Measurements from ENCODE around the gene CYP3A4.
"Not testable (repeated sequence)": the region's sequence is repeated elsewhere in the genome, so short reads cannot be mapped to it uniquely, and the experiment has no call there.

CYP3A4 gene

GRCh38 chr7:99784007-99784406 is at the start of gene CYP3A4:
Gene CYP3A4, minus strand, starts transcription at chr7:99784184. Its CDS starts 103 bp downstream, at chr7:99784081.
- DNase-seq (ENCODE audit: low spot score) = no peak

GRCh38 chr7:99833289-99833877 is 49.4 kb upstream of the CYP3A4 start:
- no peak for DNase-seq (ENCODE audit: low spot score)

- no peak for DNase-seq (ENCODE audit: low spot score)
Observed at GRCh38 chr7:99831595-99831994, 47.6 kb upstream of the CYP3A4 start.

- DNase-seq (ENCODE audit: low spot score) = peak; percentile 49
Observed at GRCh38 chr7:99829524-99830160, 45.7 kb upstream of the CYP3A4 start.

GRCh38 chr7:99828811-99829210 is 44.8 kb upstream of the CYP3A4 start:
- no peak for DNase-seq (ENCODE audit: low spot score)

- peak; percentile 35 for DNase-seq (ENCODE audit: low spot score)
Observed at GRCh38 chr7:99827040-99827778, 43.2 kb upstream of the CYP3A4 start.

- DNase-seq (ENCODE audit: low spot score) = no peak
Observed at GRCh38 chr7:99825873-99826272, 41.9 kb upstream of the CYP3A4 start.

GRCh38 chr7:99825452-99825851 is 41.5 kb upstream of the CYP3A4 start:
- DNase-seq (ENCODE audit: low spot score) = no peak

GRCh38 chr7:99824091-99824490 is 40.1 kb upstream of the CYP3A4 start:
- DNase-seq (ENCODE audit: low spot score) = no peak

- DNase-seq (ENCODE audit: low spot score) = no peak
Observed at GRCh38 chr7:99822731-99823718, 39.0 kb upstream of the CYP3A4 start.

- no peak for DNase-seq (ENCODE audit: low spot score)
Observed at GRCh38 chr7:99820408-99821027, 36.5 kb upstream of the CYP3A4 start.

- no peak for DNase-seq (ENCODE audit: low spot score)
Observed at GRCh38 chr7:99808766-99809165, 24.8 kb upstream of the CYP3A4 start.

- no peak for DNase-seq (ENCODE audit: low spot score)
Observed at GRCh38 chr7:99806839-99807478, 23.0 kb upstream of the CYP3A4 start.

- DNase-seq (ENCODE audit: low spot score) = no peak
Observed at GRCh38 chr7:99805641-99806040, 21.7 kb upstream of the CYP3A4 start.

GRCh38 chr7:99803118-99803517 is 19.1 kb upstream of the CYP3A4 start:
- not testable (repeated sequence) for DNase-seq (ENCODE audit: low spot score)

- DNase-seq (ENCODE audit: low spot score) = not testable (repeated sequence)
Observed at GRCh38 chr7:99801407-99801806, 17.4 kb upstream of the CYP3A4 start.

GRCh38 chr7:99798972-99799371 is 15.0 kb upstream of the CYP3A4 start:
- no peak for DNase-seq (ENCODE audit: low spot score)

- DNase-seq (ENCODE audit: low spot score) = not testable (repeated sequence)
Observed at GRCh38 chr7:99795864-99796263, 11.9 kb upstream of the CYP3A4 start.

- peak; percentile 20 for DNase-seq (ENCODE audit: low spot score)
Observed at GRCh38 chr7:99794585-99795502, 10.9 kb upstream of the CYP3A4 start.

GRCh38 chr7:99793443-99793842 is 9.5 kb upstream of the CYP3A4 start:
- no peak for DNase-seq (ENCODE audit: low spot score)
